Activated gamma-delta T cell treated with Interleukin-2 at 50 U/mL for 16 hours (primary cell): ENCODE data around the gene PER1.
"Not testable (repeated sequence)": the region's sequence is repeated elsewhere in the genome, so short reads cannot be mapped to it uniquely, and the experiment has no call there.

ENCODE experiments used
- DNase-seq: peaks from one replicate; pipeline ENCODE4 v3.0.0-alpha.2; 2020

Gene PER1

GRCh38 chr17:8117980-8118768, 34.0 kb downstream of the PER1 start, which contains the start of gene ALOXE3:
ALOXE3 (minus strand) TSS chr17:8118514; CDS start chr17:8117990, 524 bp downstream.
- DNase-seq: no peak

- DNase-seq: no peak
Measured at GRCh38 chr17:8117367-8117979, 34.7 kb downstream of the PER1 start.

GRCh38 chr17:8116776-8117175, 35.4 kb downstream of the PER1 start:
- no peak for DNase-seq

GRCh38 chr17:8110907-8111306, 41.3 kb downstream of the PER1 start:
- no peak for DNase-seq

- no peak for DNase-seq
Measured at GRCh38 chr17:8110456-8110804, 41.8 kb downstream of the PER1 start.

- DNase-seq: peak; percentile 80
Measured at GRCh38 chr17:8109661-8110455, 42.3 kb downstream of the PER1 start.

- DNase-seq: no peak
Measured at GRCh38 chr17:8108972-8109660, 43.1 kb downstream of the PER1 start.

- not testable (repeated sequence) for DNase-seq
Measured at GRCh38 chr17:8106980-8107379, 45.2 kb downstream of the PER1 start.

- no peak for DNase-seq
Measured at GRCh38 chr17:8105957-8106398, 46.2 kb downstream of the PER1 start.

GRCh38 chr17:8104911-8105310, 47.3 kb downstream of the PER1 start:
- DNase-seq: no peak

GRCh38 chr17:8103549-8103948, 48.7 kb downstream of the PER1 start:
- DNase-seq: no peak

- DNase-seq: no peak
Measured at GRCh38 chr17:8101721-8102120, 50.5 kb downstream of the PER1 start.

- no peak for DNase-seq
Measured at GRCh38 chr17:8100763-8101162, 51.4 kb downstream of the PER1 start.

GRCh38 chr17:8100111-8100510, 52.1 kb downstream of the PER1 start:
- no peak for DNase-seq

- no peak for DNase-seq
Measured at GRCh38 chr17:8096541-8096940, 55.7 kb downstream of the PER1 start.

GRCh38 chr17:8095361-8095760, 56.8 kb downstream of the PER1 start:
- DNase-seq: no peak

GRCh38 chr17:8091033-8091687, 61.0 kb downstream of the PER1 start:
- DNase-seq: no peak
